Measurements from ENCODE around the gene FSTL4. TPM values are rescaled to one million over a fixed set of nuclear protein-coding genes. Genes with fewer than 3 reads are reported as not detected.

Gene FSTL4
- total RNA-seq, 4 donors from 2014 or later = 0.18 to 0.27 (median 0.20) TPM; not detected in 1

- H3K4me3 ChIP-seq = no peak overlapping the region
- H3K27ac ChIP-seq = no peak overlapping the region
- intact Hi-C loops (cut with DNase I; ENCODE audit: low total_unique reads) (no loop called here), in situ Hi-C loops (cut with MboI; ENCODE audit: low sequenced_read_pairs in 4 of 4) (no loop called here)
- ATAC-seq (no peak), DNase-seq (no peak)
- no peaks in the 10 kb centered on the region for H3K9me3 ChIP-seq
- no peaks in the 10 kb centered on the region for H3K36me3 ChIP-seq
- peaks cover 0 to 4% (median 0%) of the 10 kb centered on the region in 3 donors for H3K27me3 ChIP-seq
- TF ChIP-seq CTCF (IDR thresholded peaks at IDR 0.05 in 4 of 5, conservative IDR thresholded peaks at IDR 0.05 in 1 of 5) (no peak), POLR2A (IDR thresholded peaks at IDR 0.05) (no peak)
- no peaks in the 10 kb centered on the region for H3K4me1 ChIP-seq
Observed at GRCh38 chr5:133496631-133497030, 115.7 kb downstream of the FSTL4 start.

GRCh38 chr5:133494923-133495246 is 117.5 kb downstream of the FSTL4 start:
- Histone ChIP-seq H3K9me3 (peaks cover 0 to 8% (median 0%) of the 10 kb centered on the region in 3 donors), H3K4me3 (no peak overlapping the region), H3K36me3 (no peaks in the 10 kb centered on the region), H3K4me1 (no peaks in the 10 kb centered on the region), H3K27me3 (peaks cover 0 to 4% (median 0%) of the 10 kb centered on the region in 3 donors), H3K27ac (no peak overlapping the region)
- ATAC-seq = no peak
- intact Hi-C loops (cut with DNase I; ENCODE audit: low total_unique reads) (no loop called here), in situ Hi-C loops (cut with MboI; ENCODE audit: low sequenced_read_pairs in 4 of 4) (no loop called here)
- no peak for DNase-seq
- no peak for TF ChIP-seq CTCF (IDR thresholded peaks at IDR 0.05 in 4 of 5, conservative IDR thresholded peaks at IDR 0.05 in 1 of 5)

GRCh38 chr5:133494232-133494922 is 118.0 kb downstream of the FSTL4 start:
- no peak for ATAC-seq
- intact Hi-C loops (cut with DNase I; ENCODE audit: low total_unique reads) = no loop called here
- Histone ChIP-seq H3K4me3 (no peak overlapping the region), H3K36me3 (no peaks in the 10 kb centered on the region), H3K27me3 (peaks cover 0 to 4% (median 0%) of the 10 kb centered on the region in 3 donors), H3K27ac (no peak overlapping the region), H3K9me3 (peaks cover 0 to 8% (median 0%) of the 10 kb centered on the region in 3 donors), H3K4me1 (no peaks in the 10 kb centered on the region)
- no peak for DNase-seq
- no peak for TF ChIP-seq CTCF (IDR thresholded peaks at IDR 0.05 in 4 of 5, conservative IDR thresholded peaks at IDR 0.05 in 1 of 5)
- no peak for TF ChIP-seq POLR2A (IDR thresholded peaks at IDR 0.05)
- in situ Hi-C loops (cut with MboI; ENCODE audit: low sequenced_read_pairs in 4 of 4) = no loop called here

- intact Hi-C loops (cut with DNase I; ENCODE audit: low total_unique reads) = no loop called here
- TF ChIP-seq CTCF (IDR thresholded peaks at IDR 0.05 in 4 of 5, conservative IDR thresholded peaks at IDR 0.05 in 1 of 5) = peak in 1 of 5 experiments; percentile 14
- TF ChIP-seq POLR2A (IDR thresholded peaks at IDR 0.05) = no peak
- ATAC-seq = no peak
- peaks cover 0 to 8% (median 0%) of the 10 kb centered on the region in 3 donors for H3K9me3 ChIP-seq
- no peak for DNase-seq
- in situ Hi-C loops (cut with MboI; ENCODE audit: low sequenced_read_pairs in 4 of 4) = no loop called here
- no peaks in the 10 kb centered on the region for H3K4me1 ChIP-seq
- no peak overlapping the region for H3K4me3 ChIP-seq
- H3K27ac ChIP-seq = no peak overlapping the region
- H3K36me3 ChIP-seq = no peaks in the 10 kb centered on the region
- H3K27me3 ChIP-seq = no peaks in the 10 kb centered on the region
Observed at GRCh38 chr5:133489632-133490031, 122.7 kb downstream of the FSTL4 start.

GRCh38 chr5:133487093-133487492 is 125.2 kb downstream of the FSTL4 start:
- Histone ChIP-seq H3K36me3 (no peaks in the 10 kb centered on the region), H3K27me3 (no peaks in the 10 kb centered on the region), H3K4me1 (no peaks in the 10 kb centered on the region), H3K4me3 (no peak overlapping the region), H3K9me3 (peaks cover 0 to 8% (median 0%) of the 10 kb centered on the region in 3 donors), H3K27ac (no peak overlapping the region)
- TF ChIP-seq POLR2A (IDR thresholded peaks at IDR 0.05) = no peak
- no peak for TF ChIP-seq CTCF (IDR thresholded peaks at IDR 0.05 in 4 of 5, conservative IDR thresholded peaks at IDR 0.05 in 1 of 5)
- intact Hi-C loops (cut with DNase I; ENCODE audit: low total_unique reads) = no loop called here
- DNase-seq (no peak), ATAC-seq (no peak)
- in situ Hi-C loops (cut with MboI; ENCODE audit: low sequenced_read_pairs in 4 of 4) = no loop called here

Measured in gastrocnemius medialis (tissue), 4 donors.